ENCODE measurements around the gene TRIM9.

The TRIM9 gene

DNA sequence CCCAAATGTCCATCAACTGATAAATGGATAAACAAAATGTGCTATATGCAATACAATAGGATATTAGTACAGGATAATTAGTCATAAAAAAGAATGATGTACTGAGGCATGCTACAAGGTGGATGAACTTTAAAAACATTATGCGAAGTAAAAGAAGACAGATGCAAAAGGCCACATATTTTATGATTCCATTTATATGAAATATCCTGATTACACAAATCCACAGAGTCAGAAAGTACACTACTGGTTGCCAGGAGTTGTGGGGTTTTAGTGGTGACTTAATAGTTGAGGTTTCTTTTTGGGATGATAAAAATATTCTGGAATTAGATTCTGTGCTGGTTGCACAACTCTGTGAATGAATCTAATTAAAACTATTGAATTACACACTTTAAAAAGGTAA is 12.6 kb downstream of the TRIM9 start:
- Histone ChIP-seq H3K9me3 (ENCODE audit: insufficient read depth, low read depth, low read length) (no peaks in the 10 kb centered on the region), H3K4me2 (ENCODE audit: low read depth, low read length, poor library complexity, severe bottlenecking) (no peak overlapping the region), H3K36me3 (ENCODE audit: insufficient read depth, low read length) (no peaks in the 10 kb centered on the region)

DNA sequence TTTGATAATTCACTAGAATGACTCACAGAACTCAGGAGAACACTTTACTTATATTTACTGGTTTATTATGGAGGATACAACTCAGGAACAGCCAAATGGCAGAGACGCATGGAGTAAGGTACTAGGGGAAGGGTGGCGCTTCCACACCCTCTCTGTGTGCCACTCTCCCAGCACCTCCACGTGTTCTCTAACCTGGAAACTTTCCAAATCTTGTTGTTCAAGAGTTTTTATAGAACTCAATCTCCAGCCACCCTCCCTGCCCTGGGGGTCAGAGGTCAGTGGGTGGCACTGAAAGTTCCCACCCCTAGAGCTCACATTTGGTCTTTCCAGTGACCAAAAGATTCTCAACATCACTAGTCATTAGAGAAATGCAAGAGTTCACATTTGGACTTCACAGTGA is 13.2 kb downstream of the TRIM9 start:
- Histone ChIP-seq H3K27me3 (ENCODE audit: insufficient read depth, low read length, poor library complexity, severe bottlenecking) (no peaks in the 10 kb centered on the region), H3K9me3 (ENCODE audit: insufficient read depth, low read depth, low read length) (no peaks in the 10 kb centered on the region), H3K79me2 (ENCODE audit: insufficient read depth, low read length) (no peaks in the 10 kb centered on the region), H3F3A (ENCODE audit: low read depth) (no peaks in the 10 kb centered on the region), H3K9ac (ENCODE audit: low read depth, low read length, poor library complexity, severe bottlenecking) (no peak overlapping the region), H4K20me1 (ENCODE audit: insufficient read depth, low read length, poor library complexity, severe bottlenecking) (no peaks in the 10 kb centered on the region), H2AFZ (ENCODE audit: low read length) (no peak overlapping the region), H3K4me3 (ENCODE audit: low read length, poor library complexity, severe bottlenecking) (no peak overlapping the region), H3K4me1 (ENCODE audit: insufficient read depth, low read length, poor library complexity, severe bottlenecking) (peaks cover 8% of the 10 kb centered on the region), H3K36me3 (ENCODE audit: insufficient read depth, low read length) (no peaks in the 10 kb centered on the region), H3K4me2 (ENCODE audit: low read depth, low read length, poor library complexity, severe bottlenecking) (no peak overlapping the region), H3K9me2 (replicated peaks; ENCODE audit: low read depth, low read length) (no peaks in the 10 kb centered on the region)
- no peak for TF ChIP-seq EZH2phosphoT487 (IDR thresholded peaks at IDR 0.05; ENCODE audit: borderline replicate concordance)
- TF ChIP-seq, protein P1, sequence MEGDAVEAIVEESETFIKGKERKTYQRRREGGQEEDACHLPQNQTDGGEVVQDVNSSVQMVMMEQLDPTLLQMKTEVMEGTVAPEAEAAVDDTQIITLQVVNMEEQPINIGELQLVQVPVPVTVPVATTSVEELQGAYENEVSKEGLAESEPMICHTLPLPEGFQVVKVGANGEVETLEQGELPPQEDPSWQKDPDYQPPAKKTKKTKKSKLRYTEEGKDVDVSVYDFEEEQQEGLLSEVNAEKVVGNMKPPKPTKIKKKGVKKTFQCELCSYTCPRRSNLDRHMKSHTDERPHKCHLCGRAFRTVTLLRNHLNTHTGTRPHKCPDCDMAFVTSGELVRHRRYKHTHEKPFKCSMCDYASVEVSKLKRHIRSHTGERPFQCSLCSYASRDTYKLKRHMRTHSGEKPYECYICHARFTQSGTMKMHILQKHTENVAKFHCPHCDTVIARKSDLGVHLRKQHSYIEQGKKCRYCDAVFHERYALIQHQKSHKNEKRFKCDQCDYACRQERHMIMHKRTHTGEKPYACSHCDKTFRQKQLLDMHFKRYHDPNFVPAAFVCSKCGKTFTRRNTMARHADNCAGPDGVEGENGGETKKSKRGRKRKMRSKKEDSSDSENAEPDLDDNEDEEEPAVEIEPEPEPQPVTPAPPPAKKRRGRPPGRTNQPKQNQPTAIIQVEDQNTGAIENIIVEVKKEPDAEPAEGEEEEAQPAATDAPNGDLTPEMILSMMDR (conservative IDR thresholded peaks at IDR 0.05; ENCODE audit: low read length) = no peak

More for the DNA sequence above, 12.6 kb downstream of the TRIM9 start:
- H3K27me3 ChIP-seq (ENCODE audit: insufficient read depth, low read length, poor library complexity, severe bottlenecking) = no peaks in the 10 kb centered on the region
- H2AFZ ChIP-seq (ENCODE audit: low read length) = no peak overlapping the region
- H3K4me3 ChIP-seq (ENCODE audit: low read length, poor library complexity, severe bottlenecking) = no peak overlapping the region
- no peaks in the 10 kb centered on the region for H3K79me2 ChIP-seq (ENCODE audit: insufficient read depth, low read length)
- no peaks in the 10 kb centered on the region for H4K20me1 ChIP-seq (ENCODE audit: insufficient read depth, low read length, poor library complexity, severe bottlenecking)
- H3K4me1 ChIP-seq (ENCODE audit: insufficient read depth, low read length, poor library complexity, severe bottlenecking) = peaks cover 6% of the 10 kb centered on the region
- no peak for TF ChIP-seq EZH2phosphoT487 (IDR thresholded peaks at IDR 0.05; ENCODE audit: borderline replicate concordance)
- TF ChIP-seq, protein P1 (conservative IDR thresholded peaks at IDR 0.05; ENCODE audit: low read length) = no peak
- H3F3A ChIP-seq (ENCODE audit: low read depth) = no peaks in the 10 kb centered on the region
- no peak overlapping the region for H3K9ac ChIP-seq (ENCODE audit: low read depth, low read length, poor library complexity, severe bottlenecking)
- H3K9me2 ChIP-seq (replicated peaks; ENCODE audit: low read depth, low read length) = no peaks in the 10 kb centered on the region

DNA sequence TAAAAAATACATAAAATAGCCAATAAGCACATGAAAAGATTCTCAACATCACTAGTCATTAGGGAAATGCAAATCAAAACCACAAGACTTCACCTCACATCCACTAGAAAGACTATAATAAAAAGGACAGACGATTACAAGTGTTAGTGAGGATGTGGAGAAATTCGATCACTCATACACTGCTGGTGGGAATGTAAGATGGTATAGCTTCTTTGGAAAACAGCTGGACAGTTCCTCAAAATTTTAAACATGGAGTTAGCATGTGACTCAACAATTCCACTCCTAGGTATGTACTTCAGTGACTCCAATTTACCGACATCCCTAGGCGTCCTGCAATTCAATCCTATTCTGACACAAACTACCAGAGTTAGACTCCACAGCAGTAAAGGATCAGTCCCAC is 13.7 kb downstream of the TRIM9 start:
- H3K79me2 ChIP-seq (ENCODE audit: insufficient read depth, low read length) = no peaks in the 10 kb centered on the region
- H4K20me1 ChIP-seq (ENCODE audit: insufficient read depth, low read length, poor library complexity, severe bottlenecking) = no peaks in the 10 kb centered on the region
- no peak overlapping the region for H2AFZ ChIP-seq (ENCODE audit: low read length)
- H3K4me1 ChIP-seq (ENCODE audit: insufficient read depth, low read length, poor library complexity, severe bottlenecking) = peaks cover 9% of the 10 kb centered on the region
- H3K36me3 ChIP-seq (ENCODE audit: insufficient read depth, low read length) = no peaks in the 10 kb centered on the region
- H3K4me3 ChIP-seq (ENCODE audit: low read length, poor library complexity, severe bottlenecking) = no peak overlapping the region
- no peak overlapping the region for H3K9ac ChIP-seq (ENCODE audit: low read depth, low read length, poor library complexity, severe bottlenecking)
- no peaks in the 10 kb centered on the region for H3K9me3 ChIP-seq (ENCODE audit: insufficient read depth, low read depth, low read length)
- no peaks in the 10 kb centered on the region for H3F3A ChIP-seq (ENCODE audit: low read depth)
- no peak for TF ChIP-seq EZH2phosphoT487 (IDR thresholded peaks at IDR 0.05; ENCODE audit: borderline replicate concordance)
- TF ChIP-seq, protein P1 (conservative IDR thresholded peaks at IDR 0.05; ENCODE audit: low read length) = no peak
- no peak overlapping the region for H3K4me2 ChIP-seq (ENCODE audit: low read depth, low read length, poor library complexity, severe bottlenecking)
- no peaks in the 10 kb centered on the region for H3K27me3 ChIP-seq (ENCODE audit: insufficient read depth, low read length, poor library complexity, severe bottlenecking)
- no peaks in the 10 kb centered on the region for H3K9me2 ChIP-seq (replicated peaks; ENCODE audit: low read depth, low read length)
